ENCODE results near the gene HACD3.
"Not testable (repeated sequence)": the region's sequence is repeated elsewhere in the genome, so short reads cannot be mapped to it uniquely, and the experiment has no call there.

The HACD3 gene

GRCh38 chr15:65612949-65613744 is 82.9 kb downstream of the HACD3 start:
- Histone ChIP-seq H3K4me3 (ENCODE audit: insufficient read depth, low read depth, low read length, poor library complexity, severe bottlenecking) (no peak overlapping the region), H3K27me3 (replicated peaks; ENCODE audit: control insufficient read depth, insufficient read depth, low read length, poor library complexity, severe bottlenecking) (no peaks in the 10 kb centered on the region), H3K4me1 (ENCODE audit: control insufficient read depth, insufficient read depth, low read length, poor library complexity, severe bottlenecking) (peaks cover 13% of the 10 kb centered on the region), H3K36me3 (ENCODE audit: control insufficient read depth, insufficient read depth, low read length) (no peaks in the 10 kb centered on the region), H3K27ac (ENCODE audit: insufficient read depth, low read length, poor library complexity, severe bottlenecking) (no peak overlapping the region), H3K9me3 (ENCODE audit: control insufficient read depth, low read length) (no peaks in the 10 kb centered on the region)
- DNase-seq, result no peak

GRCh38 chr15:65615887-65616286 is 85.6 kb downstream of the HACD3 start:
- H3K27ac ChIP-seq (ENCODE audit: insufficient read depth, low read length, poor library complexity, severe bottlenecking); H3K36me3 ChIP-seq (ENCODE audit: control insufficient read depth, insufficient read depth, low read length); H3K27me3 ChIP-seq (replicated peaks; ENCODE audit: control insufficient read depth, insufficient read depth, low read length, poor library complexity, severe bottlenecking); H3K9me3 ChIP-seq (ENCODE audit: control insufficient read depth, low read length); H3K4me3 ChIP-seq (ENCODE audit: insufficient read depth, low read depth, low read length, poor library complexity, severe bottlenecking); H3K4me1 ChIP-seq (ENCODE audit: control insufficient read depth, insufficient read depth, low read length, poor library complexity, severe bottlenecking); DNase-seq: not testable (repeated sequence)

GRCh38 chr15:65618560-65619109 is 88.4 kb downstream of the HACD3 start:
- no peak overlapping the region for H3K27ac ChIP-seq (ENCODE audit: insufficient read depth, low read length, poor library complexity, severe bottlenecking)
- DNase-seq, result no peak
- no peaks in the 10 kb centered on the region for H3K4me1 ChIP-seq (ENCODE audit: control insufficient read depth, insufficient read depth, low read length, poor library complexity, severe bottlenecking)
- no peak overlapping the region for H3K4me3 ChIP-seq (ENCODE audit: insufficient read depth, low read depth, low read length, poor library complexity, severe bottlenecking)
- H3K27me3 ChIP-seq (replicated peaks; ENCODE audit: control insufficient read depth, insufficient read depth, low read length, poor library complexity, severe bottlenecking), result no peaks in the 10 kb centered on the region
- no peaks in the 10 kb centered on the region for H3K9me3 ChIP-seq (ENCODE audit: control insufficient read depth, low read length)
- no peaks in the 10 kb centered on the region for H3K36me3 ChIP-seq (ENCODE audit: control insufficient read depth, insufficient read depth, low read length)

GRCh38 chr15:65619626-65620290 is 89.5 kb downstream of the HACD3 start:
- no peak for DNase-seq
- H3K4me1 ChIP-seq (ENCODE audit: control insufficient read depth, insufficient read depth, low read length, poor library complexity, severe bottlenecking), result no peaks in the 10 kb centered on the region
- no peak overlapping the region for H3K27ac ChIP-seq (ENCODE audit: insufficient read depth, low read length, poor library complexity, severe bottlenecking)
- H3K36me3 ChIP-seq (ENCODE audit: control insufficient read depth, insufficient read depth, low read length), result no peaks in the 10 kb centered on the region
- H3K27me3 ChIP-seq (replicated peaks; ENCODE audit: control insufficient read depth, insufficient read depth, low read length, poor library complexity, severe bottlenecking), result no peaks in the 10 kb centered on the region
- no peak overlapping the region for H3K4me3 ChIP-seq (ENCODE audit: insufficient read depth, low read depth, low read length, poor library complexity, severe bottlenecking)
- H3K9me3 ChIP-seq (ENCODE audit: control insufficient read depth, low read length), result no peaks in the 10 kb centered on the region

GRCh38 chr15:65620833-65621232 is 90.6 kb downstream of the HACD3 start:
- Histone ChIP-seq H3K27ac (ENCODE audit: insufficient read depth, low read length, poor library complexity, severe bottlenecking) (no peak overlapping the region), H3K9me3 (ENCODE audit: control insufficient read depth, low read length) (no peaks in the 10 kb centered on the region), H3K36me3 (ENCODE audit: control insufficient read depth, insufficient read depth, low read length) (no peaks in the 10 kb centered on the region), H3K4me3 (ENCODE audit: insufficient read depth, low read depth, low read length, poor library complexity, severe bottlenecking) (no peak overlapping the region), H3K4me1 (ENCODE audit: control insufficient read depth, insufficient read depth, low read length, poor library complexity, severe bottlenecking) (no peaks in the 10 kb centered on the region), H3K27me3 (replicated peaks; ENCODE audit: control insufficient read depth, insufficient read depth, low read length, poor library complexity, severe bottlenecking) (no peaks in the 10 kb centered on the region)
- DNase-seq, result no peak

DNA sequence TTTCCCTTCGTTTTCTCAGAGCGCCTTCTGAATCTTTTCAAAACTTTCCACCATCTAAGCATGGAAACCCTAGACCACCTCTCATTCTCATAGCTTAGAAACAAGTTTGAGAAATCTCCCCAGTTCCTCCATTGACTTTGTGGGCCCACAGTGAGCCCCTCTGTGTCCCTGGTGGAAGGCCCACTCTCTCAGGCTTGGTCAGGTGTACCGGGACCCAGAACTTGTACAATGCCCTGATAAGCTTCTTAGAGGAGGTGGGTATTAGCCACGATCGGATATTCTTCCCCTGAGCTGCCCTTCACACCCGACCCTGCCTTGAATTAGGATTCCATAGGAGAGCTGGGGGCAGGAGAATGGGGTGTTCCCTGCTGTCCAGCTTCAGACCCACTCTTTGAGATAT is 91.4 kb downstream of the HACD3 start, which contains the start of gene SLC24A1:
Gene SLC24A1, plus strand, starts transcription at position 301 of the 400 bp plus-strand sequence. CDS start 2,143 bp downstream, outside the sequence.
- DNase-seq, result no peak
- Histone ChIP-seq H3K27ac (ENCODE audit: insufficient read depth, low read length, poor library complexity, severe bottlenecking) (no peak within 1 kb of the TSS), H3K27me3 (replicated peaks; ENCODE audit: control insufficient read depth, insufficient read depth, low read length, poor library complexity, severe bottlenecking) (no peaks in the 10 kb centered on the region)

DNA sequence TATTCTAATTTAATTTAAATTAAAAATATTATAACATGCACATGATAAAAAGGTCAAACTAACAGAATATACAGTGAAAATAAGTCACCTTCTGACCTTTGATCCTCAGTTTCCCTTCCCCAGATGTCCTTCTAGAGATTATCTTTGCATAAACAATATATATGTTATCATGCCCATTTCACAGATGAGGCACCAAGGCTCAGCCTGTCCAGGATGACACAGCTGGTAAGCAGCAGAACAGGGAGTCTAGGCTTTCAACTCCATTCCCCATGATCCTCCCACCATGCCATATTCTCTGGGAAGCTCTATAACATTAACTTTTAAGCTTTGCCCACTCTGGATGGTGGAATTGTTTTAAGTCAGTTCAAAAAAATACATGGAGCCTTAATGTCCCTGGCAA is 92.8 kb downstream of the HACD3 start:
- no peak for DNase-seq
- Histone ChIP-seq H3K9me3 (ENCODE audit: control insufficient read depth, low read length) (no peaks in the 10 kb centered on the region), H3K36me3 (ENCODE audit: control insufficient read depth, insufficient read depth, low read length) (no peaks in the 10 kb centered on the region), H3K27me3 (replicated peaks; ENCODE audit: control insufficient read depth, insufficient read depth, low read length, poor library complexity, severe bottlenecking) (no peaks in the 10 kb centered on the region), H3K4me3 (ENCODE audit: insufficient read depth, low read depth, low read length, poor library complexity, severe bottlenecking) (no peak overlapping the region), H3K4me1 (ENCODE audit: control insufficient read depth, insufficient read depth, low read length, poor library complexity, severe bottlenecking) (no peaks in the 10 kb centered on the region), H3K27ac (ENCODE audit: insufficient read depth, low read length, poor library complexity, severe bottlenecking) (no peak overlapping the region)

More for the DNA sequence above, 91.4 kb downstream of the HACD3 start, which contains the start of gene SLC24A1:
- no peaks in the 10 kb centered on the region for H3K4me1 ChIP-seq (ENCODE audit: control insufficient read depth, insufficient read depth, low read length, poor library complexity, severe bottlenecking)
- H3K4me3 ChIP-seq (ENCODE audit: insufficient read depth, low read depth, low read length, poor library complexity, severe bottlenecking), result no peak within 1 kb of the TSS
- H3K36me3 ChIP-seq (ENCODE audit: control insufficient read depth, insufficient read depth, low read length), result no peaks in the 10 kb centered on the region
- H3K9me3 ChIP-seq (ENCODE audit: control insufficient read depth, low read length), result no peaks in the 10 kb centered on the region

DNA sequence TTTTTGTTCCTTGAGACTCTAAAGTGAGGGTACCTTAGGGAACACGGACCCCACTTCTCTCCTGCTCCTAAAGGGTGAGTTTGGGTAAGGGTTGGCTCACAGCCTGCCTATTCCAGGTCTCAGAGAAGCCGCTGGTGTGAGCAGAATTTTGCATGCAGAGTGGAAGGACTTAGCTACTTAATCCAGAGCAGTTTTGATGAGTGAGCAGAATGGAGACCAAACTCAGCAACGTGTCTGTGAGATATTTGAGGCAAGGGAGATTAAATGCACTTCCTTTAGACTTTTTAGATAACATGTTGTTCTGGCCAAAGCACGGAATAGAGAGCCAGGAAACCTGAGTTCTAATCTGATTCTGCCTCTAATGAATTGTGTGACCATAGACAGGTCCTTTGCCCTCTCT is 96.6 kb downstream of the HACD3 start:
- DNase-seq, result no peak
- H3K4me1 ChIP-seq (ENCODE audit: control insufficient read depth, insufficient read depth, low read length, poor library complexity, severe bottlenecking), result no peaks in the 10 kb centered on the region
- no peaks in the 10 kb centered on the region for H3K36me3 ChIP-seq (ENCODE audit: control insufficient read depth, insufficient read depth, low read length)
- H3K4me3 ChIP-seq (ENCODE audit: insufficient read depth, low read depth, low read length, poor library complexity, severe bottlenecking), result no peak overlapping the region
- no peak overlapping the region for H3K27ac ChIP-seq (ENCODE audit: insufficient read depth, low read length, poor library complexity, severe bottlenecking)
- no peaks in the 10 kb centered on the region for H3K9me3 ChIP-seq (ENCODE audit: control insufficient read depth, low read length)
- no peaks in the 10 kb centered on the region for H3K27me3 ChIP-seq (replicated peaks; ENCODE audit: control insufficient read depth, insufficient read depth, low read length, poor library complexity, severe bottlenecking)
